ENCODE measurements around the gene SLC5A2.
"Not testable (repeated sequence)": the region's sequence is repeated elsewhere in the genome, so short reads cannot be mapped to it uniquely, and the experiment has no call there.

SLC5A2 gene

DNA sequence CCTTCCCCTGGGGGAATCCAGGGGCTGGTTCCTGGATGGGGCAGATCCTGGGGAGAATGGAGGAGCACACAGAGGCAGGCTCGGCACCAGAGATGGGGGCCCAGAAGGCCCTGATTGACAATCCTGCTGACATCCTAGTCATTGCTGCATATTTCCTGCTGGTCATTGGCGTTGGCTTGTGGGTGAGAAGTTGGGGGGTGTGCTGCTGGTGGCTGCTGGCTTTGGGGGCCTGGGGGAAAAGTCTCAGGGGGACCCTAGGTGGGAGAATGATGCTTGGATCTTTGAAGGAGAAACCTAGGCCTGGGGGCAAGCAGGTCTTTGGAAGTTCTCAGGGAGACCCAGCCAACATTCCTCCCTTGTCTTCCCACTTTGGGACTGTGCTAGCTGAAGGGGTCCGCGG, at the start of gene SLC5A2:
Gene SLC5A2, plus strand, starts transcription at position 43 of the 400 bp plus-strand sequence. Its CDS starts 14 bp downstream, at position 57.
- no peak for DNase-seq

DNA sequence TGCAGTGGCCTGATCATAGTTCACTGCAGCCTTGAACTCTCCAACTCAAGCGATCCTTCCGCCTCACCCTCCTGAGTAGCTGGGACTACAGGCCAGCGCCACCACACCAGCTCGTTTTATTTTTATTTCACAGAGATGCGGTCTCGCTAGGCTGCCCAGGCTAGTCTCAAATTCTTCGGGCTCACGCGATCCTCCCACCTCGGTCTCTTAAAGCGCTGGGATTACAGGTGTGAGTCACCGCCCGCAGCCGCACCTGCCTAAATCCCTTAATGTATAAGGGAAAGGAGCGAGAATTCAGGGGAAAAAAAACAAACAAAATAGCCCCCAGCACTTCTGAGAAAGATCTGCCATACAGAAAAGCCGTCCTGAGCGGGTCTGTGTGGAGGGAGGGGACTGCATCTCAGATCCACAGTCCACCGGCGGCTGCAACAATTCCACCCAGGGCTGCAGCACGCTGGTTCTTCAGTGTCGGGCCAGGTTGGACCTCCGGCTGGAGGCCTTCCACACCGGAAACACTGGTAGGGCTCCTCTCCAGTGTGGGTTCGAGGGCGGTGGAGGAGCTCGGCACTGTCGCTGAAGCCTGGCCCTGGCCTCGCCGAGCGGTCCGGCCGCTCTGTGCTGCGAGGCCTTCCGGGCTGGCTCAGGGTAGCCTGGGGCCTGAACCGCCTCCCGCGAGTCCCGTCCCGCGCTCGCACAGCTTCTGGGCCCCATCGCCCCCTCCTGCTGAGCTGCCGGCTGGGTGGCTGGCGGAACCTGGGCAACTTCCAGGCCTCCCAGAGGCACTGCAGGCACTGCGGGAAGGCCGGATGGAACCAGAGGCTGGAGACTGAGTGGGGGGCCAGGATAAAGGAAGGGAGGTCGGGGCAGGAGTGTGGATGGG, 47.3 kb upstream of the SLC5A2 start:
- DNase-seq = no peak

DNA sequence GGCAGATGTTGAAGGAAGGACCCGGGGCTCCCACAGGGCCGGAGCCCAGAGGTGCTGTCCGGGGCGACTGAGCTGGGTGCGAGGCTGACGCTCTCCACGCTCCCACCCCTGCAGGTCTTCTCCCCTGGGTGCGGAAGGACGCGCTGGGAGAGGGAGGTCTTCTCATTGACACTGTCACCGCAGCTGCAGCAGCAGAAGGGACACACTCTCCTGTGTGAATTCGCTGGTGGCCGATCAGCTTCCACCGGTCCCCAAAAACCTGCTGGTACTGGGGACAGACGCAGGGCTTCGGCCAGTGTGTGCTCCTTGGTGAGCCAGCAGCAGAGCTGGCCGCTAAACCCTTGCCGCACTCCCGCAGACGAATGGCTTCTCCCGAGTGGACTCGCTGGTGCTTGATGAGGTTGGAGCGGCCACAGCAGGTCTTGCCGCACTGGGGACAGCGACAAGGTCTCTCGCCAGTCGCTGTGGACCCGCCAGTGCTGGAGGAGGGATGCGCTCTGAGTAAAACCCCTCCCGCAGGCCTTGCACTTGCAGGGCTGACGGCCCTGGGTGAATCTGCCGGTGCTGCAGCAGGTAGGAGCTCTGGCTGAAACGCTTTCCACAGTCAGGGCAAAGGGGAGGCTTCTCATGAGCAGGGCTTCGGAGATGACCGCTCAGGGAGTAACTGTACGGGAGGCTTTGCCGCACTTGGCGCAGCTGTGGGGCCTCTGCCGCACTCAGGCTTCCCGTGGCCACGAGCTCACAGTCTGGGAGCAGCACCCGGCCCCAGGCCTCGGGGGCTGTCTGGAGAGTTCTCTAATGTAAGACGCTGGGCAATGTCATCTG, 46.5 kb upstream of the SLC5A2 start:
- no peak for DNase-seq

DNA sequence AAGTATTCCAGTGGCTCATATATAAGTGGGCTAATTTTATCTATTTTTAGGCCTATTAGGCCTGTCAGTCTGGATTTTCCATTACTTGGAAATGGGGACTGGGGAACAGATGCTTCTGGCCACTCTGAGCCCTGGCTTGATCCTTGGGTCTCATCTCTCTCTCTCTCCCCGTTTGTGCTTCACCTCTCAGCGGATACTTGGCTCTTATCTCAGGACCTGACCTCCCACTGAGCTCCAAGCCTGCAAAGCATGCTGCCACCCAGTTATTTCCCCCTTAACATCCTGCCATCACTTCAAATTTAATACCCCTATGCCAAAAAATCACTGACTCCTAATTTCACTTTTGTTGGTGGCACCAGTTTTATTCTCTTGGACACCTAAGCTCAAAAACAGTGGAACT, 44.5 kb upstream of the SLC5A2 start:
- DNase-seq = no peak

DNA sequence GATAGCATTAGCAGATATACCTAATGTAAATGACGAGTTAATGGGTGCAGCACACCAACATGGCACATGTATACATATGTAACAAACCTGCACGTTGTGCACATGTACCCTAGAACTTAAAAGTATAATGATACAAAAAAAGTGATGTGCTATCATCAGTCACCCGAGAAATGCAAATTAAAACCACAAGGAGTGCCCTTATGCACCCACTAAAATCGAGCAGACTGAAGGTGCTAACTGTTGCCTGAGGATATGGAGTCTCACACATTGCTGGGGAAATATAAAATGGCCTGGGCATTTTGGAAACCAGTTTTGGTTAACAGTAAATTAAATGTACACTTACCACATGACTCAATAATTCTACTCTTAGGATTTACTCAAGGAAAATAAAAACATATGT, 43.9 kb upstream of the SLC5A2 start:
- not testable (repeated sequence) for DNase-seq

DNA sequence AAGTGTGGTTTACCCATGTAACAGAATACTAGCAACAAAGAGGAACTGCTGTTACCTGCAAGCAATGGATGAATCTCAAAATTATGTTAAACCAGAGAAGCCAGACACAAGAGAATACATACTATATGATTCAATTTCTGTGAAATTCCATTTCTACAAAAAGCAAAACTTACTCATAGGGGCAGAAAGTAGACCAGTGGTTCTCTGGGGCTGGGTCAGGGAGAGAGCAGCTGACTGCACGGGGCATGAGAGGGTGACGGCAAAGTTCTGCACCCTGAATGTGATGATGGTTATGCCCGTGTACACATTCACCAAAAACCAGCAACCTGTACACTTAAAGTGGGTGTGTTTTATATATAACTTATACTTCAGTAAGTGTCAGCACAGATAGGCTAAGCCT, 43.4 kb upstream of the SLC5A2 start:
- DNase-seq = no peak

DNA sequence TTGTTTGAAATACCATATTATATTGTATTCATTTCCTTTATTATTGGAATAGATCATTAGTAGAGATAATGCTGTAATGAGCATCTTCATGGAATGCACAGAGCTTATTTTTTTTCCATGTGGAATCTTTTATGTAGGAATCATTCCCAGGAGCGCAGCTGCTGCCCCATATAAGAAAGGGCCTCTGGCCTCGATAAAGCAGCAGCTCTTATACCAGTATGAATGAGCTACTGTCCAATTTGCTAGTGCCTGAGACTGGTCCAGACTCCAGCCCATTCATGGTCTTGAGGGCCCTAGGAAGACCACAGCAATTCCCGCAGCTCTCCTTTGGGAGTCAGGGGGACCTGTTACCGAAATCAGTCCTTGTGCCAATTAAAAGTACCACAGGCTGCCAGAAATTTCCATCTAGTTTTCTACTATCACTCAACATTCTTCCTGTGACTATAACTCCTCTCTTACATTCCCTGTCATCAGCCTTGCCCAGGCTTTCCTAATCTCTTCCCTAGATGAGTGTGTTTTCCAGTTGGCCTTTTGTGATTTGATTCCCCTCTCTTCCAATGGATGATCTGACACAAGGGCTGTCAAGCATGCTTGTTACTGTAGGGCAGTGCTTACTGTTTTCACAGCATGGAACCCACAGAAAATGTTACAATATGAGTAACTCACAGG, 42.3 kb upstream of the SLC5A2 start:
- DNase-seq = no peak

DNA sequence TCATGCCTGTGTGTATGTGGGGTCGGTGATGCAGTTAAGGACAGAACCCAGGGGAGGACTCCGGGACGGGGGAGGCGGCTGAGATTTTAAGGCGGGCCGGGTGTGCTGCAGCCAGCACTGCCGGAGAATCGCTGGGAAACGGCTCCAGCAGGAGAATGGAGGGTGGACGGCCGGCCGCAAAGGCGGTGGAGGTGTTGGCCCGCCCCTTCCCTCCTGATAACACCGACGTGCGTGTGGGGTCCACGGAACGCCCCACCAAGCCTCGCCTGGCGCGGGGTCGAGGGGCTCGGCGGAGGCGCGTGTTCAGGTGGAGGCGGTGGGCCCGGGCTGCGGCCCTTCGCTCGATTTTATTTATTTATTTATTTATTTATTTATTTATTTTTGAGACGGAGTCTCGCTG, 41.0 kb upstream of the SLC5A2 start:
- no peak for DNase-seq

DNA sequence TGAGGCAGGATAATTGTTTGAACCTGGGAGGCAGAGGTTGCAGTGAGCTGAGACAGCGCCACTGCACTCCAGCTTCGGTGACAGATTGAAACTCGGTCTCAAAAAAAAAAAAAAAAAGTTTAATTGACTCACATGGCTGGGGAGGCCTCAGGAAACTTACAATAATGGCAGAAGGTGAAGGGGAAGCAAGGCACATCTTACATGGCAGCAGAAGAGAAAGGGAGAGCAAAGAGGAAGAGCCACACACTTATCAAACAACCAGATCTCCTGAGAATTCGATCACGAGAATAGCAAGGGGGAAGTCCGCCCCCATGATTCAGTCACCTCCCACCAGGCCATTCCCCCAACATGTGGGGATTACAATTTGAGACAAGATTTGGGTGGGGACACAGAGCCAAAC, 37.0 kb upstream of the SLC5A2 start:
- DNase-seq = not testable (repeated sequence)

DNA sequence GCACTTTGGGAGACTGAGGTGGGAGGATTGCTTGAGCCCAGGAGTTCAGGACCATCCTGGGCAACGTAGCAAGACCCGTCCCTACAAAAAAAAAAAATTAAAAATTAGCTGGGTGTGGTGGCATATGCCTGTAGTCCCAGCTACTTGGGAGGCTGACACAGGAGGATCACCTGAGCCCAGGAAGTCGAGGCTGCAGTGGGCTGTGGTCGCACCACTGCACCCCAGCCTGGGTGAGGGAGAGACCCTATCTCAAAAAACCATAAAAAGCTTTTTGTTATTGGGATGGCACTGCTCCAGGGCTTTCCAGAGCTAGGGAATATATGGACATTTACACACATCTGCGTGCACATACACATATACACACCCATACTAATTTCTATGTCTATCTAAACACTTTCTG, 31.7 kb upstream of the SLC5A2 start:
- DNase-seq = no peak

DNA sequence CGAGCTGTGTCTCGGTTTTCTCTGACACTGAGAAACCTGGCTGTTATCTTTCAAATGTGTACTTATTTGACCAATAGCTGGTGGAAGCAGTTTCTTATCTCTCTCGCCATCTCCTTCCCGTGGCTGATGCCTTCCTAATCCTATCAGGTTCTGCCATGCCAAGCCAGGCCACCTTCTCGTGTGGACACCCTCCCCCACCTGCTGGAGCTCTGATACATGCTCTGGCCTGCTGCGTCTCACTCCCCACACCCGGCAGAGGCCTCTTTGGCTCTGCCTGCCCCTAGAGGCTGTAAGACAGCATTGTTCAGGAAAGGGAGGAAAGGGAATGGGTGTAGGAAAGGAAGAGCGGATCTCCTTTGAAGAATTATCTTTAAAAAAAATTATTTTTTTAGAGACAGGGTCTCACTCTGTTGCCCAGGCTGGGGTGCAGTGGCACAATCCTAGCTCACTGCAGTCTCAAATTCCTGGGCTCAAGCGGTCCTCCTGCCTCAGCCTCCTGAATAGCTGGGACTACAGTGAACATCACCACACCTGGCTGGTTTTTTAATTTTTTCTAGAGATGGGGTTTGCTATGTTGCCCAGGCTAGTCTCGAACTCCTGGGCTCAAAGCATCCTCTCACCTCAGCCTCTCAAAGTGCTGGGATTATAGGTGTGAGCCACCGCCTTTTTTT, 31.1 kb upstream of the SLC5A2 start:
- no peak for DNase-seq

DNA sequence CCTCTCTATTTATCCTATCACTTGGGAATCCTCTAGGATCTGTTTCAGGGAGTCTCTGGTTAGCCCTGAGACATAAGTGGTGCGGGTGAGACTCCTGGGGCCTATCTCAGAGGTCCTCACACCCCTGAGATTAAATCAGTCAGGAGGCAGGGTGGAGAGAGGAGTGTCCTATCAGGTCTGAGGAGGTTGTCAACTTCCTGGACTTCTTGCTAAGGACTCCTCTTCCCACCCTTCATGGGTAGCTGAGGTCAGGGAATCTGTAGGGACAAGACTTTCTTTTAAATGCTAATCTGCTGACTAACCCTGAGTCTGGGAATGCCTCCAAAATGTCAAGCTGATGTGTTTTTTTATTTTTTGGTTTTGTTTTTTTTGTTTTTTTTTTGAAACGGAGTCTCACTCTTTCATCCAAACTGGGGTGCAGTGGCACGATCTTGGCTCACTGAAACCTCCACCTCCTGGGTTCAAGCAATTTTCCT, 30.3 kb upstream of the SLC5A2 start:
- DNase-seq = no peak

DNA sequence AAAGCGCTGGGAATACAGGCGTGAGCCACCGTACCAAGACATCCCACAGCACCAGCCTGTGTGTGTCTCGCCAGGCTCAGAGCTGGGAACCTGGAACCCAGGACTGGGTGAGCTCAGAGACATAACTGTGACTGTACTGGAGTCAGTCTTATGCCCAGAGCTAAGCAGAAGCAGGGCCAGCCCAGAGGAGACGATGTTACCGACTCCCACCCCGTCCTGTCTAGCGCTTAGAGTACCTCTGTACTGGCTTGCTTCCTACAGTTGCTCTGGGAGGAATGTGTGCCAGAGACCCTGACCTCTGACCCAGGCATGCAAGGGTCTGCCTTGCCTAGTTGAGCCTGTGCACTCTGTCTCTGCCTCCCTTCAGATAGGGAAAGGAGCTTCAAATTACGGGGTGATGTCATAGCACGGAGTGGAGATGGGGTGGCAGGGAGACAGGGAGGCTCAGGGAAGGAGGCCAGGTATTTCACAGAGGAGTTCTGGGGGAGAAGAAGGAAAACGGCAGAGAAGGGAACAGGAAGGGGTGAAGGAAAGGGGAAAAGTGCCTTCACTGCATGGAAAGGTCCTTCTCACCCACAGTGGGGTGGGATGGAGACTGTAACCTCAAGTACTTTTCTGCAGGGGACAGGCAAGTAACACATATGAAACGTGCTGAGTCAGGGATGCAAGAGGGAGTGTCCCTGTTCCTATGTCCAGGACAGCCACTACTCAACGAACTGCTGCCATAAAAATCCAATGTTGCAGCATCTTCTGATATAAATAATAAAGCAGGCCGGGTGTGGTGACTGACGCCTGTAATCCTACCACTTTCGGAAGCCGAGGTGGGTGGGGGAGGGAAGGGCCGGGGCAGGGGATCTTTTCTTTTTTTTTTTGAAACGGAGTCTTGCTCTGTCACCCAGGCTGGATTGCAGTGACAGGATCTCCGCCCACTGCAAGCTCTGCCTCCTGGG, 29.4 kb upstream of the SLC5A2 start:
- DNase-seq = no peak

DNA sequence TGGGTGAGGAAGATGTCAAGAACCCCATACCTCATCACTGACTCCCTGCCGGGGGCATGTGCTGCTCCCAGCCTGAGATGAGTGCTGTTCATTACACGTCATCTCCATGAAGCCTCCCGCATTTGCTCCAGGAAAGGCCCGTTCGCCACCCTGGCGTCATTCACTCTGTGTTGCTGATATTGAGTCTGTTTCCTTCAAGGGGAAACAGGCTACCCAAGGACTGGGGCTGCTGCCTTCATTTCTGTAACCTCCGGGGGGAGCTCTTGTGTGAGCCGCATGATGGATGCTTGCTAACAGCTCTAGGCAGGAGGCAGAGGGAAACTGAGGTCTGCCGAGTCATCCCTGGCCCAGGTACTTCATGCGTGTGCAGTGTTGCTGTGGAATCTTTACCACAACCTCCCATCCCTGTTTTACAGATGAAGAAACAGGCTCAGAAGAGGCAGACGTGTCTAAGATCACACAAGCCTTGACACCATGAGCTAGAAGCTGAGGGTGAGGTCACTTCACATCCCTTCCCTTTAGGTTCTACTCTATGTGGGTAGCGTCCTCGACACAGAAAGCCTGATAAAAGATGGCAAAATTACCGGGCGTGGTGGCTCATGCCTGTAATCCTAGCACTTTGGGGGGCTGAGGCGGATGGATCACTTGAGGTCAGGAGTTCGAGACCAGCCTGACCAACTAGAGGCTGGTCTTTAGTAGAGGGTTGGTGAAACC, 27.2 kb upstream of the SLC5A2 start:
- DNase-seq = peak; percentile 42

DNA sequence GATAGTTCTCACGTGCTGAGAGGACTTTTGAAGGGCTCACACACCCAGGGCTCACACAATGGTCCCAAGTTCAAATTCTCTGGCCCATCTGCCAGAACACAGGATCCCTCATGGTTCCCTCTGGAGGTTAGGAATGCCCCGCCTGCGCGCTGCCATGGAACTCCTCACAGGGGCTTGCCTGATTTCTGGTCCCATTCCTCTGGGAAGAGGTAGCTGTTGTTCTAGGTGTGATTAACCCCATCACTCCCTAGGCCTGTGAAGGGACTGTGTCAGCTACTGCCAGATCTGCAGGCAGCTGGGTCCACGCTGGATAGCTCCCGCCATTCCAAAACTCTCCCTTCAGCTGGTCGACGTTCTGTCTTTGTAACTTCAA, 25.9 kb upstream of the SLC5A2 start:
- no peak for DNase-seq

DNA sequence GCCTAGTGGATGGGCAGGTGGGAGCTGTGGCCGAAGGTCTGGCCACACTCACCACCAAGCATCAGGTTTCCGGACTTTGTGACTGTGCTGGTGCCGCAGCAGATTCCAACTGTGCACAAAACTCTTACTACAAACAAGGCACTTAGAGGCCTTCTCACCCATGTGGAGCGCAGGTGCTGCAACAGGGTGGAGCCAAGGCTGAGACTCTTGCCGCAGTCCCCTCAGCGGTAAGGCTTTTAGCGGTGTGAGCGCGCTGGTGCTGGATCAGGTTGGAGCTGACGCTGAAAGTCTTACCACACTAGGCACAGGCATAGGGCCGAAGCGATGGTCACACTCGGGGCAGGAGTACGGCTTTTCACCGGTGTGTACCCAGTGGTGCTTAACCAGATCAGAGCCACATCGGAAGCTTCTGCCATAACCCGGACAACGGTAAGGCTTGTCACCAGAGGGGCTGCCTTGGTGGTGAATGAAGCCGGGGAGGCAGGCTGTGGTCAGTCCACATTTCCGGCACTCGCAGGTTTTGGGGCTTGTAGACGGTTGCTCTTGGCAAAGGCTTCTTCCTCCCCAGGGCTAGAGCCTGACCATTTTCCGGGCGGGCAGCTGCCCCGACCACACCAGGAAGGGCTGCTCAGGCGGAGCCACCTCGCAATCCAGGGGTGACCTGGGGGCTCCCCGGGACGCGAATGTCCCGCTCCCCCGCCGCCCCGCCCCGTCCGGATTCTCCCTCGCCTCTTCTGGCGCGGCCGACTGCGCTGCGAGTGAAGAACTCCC, 24.7 kb upstream of the SLC5A2 start:
- peak; percentile 45 for DNase-seq

DNA sequence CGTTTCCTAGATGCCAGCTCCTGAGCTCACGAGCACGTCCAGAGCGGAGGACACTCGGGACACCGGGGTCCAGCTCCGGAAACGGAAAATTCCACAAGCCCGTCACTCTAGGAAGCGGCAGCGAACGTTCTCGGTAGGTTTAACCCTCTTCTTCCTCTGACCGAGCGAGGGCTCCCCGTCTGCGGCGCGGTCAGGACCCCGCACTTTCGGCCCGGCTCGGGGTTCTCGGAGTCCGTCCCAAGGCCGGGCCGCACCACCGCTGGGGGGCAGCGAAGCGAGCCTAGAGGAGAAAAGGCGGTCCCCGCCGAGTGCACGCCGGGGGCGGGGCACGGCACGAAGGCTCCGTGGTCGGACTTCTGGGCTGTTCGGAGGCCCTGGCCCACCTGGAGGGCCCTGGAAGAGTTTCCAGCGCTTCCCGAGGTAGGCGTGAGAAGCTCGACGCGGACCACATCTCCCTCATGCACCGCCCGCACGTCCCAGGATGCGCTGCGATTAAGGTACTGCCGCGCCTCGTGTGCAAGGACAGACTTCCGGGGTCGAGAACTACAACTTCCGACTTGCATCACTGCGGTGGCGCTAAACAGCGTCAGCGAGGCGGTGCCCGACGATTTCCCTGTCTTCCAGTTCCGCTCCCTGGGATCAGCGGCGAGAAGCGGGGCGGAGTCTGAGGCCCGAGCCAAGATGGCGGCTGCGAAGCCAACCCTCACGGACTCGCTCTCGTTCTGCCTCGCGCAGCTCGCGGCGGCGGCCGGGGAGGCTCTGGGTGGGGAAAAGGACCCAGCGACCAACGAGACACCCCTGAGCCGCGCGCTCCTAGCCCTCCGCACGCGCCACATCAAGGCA, 23.9 kb upstream of the SLC5A2 start, which contains the start of gene ARMC5:
Gene ARMC5, plus strand, starts transcription at position 658 of the 843 bp plus-strand sequence. Its CDS starts 24 bp downstream, at position 682.
- peak; percentile 98 for DNase-seq

DNA sequence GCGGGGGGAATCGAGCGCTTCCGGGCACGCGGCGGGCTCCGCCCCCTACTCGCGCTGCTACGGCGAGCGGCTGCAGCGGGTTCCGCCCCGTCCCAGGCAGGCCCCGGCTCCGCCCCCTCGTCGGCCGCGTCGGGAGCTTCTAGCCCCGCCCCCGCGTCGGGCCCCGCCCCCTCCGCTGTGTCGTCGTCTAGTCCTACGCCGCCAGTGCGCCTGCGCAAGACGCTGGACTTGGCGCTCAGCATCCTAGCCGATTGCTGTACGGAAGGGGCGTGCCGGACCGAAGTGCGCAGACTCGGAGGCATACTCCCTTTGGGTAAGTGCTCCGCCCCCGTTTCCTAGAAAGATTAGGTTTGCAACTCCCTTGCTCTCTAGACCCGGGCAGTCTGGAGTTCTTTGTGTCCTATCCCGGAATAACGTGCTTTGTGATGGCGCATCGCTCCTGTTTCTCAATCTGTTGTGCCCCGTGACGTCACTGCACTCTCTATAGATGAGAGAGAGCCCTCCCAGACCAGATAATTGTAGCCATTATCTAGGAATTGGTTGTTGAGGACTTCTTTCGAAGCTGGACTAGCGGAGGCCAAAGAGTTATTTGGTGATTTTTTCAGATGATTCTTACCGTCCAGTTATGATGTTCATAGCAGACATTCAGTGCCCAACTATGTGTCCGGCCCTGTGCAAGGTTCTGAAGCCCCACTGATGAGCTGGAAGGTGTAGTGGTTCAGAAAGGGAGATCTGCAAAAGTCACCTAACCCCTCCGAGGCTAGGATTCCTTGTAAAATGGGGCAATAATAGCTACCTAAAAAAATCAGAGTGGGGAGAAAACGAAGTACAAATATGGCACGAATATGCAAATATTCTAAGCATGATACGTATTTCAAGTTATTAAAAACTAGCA, 23.0 kb upstream of the SLC5A2 start:
- DNase-seq = peak; percentile 100
